ENCODE results near the gene HYAL2.

Gene HYAL2

DNA sequence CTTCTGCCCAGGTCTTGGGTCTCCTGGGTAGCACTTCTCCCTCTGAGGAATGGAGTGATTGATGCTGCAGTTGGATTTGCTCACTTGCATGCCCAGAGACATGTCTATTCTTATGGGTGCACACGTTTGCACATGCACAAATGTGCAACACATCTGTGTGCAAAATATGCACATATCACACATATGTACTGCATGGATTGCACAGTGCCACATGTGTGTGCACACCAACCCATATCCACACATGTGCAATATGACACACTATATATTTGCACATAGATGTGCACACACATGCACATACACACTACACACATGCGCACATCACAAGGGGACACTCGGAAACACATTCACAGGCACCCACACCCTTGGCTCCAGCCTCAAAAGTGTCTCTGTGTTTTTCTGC, 54.3 kb downstream of the HYAL2 start:
- FAIRE-seq, result no peak

All from endometrium (tissue), 2 donors.